ENCODE results near the gene GTF3C4.

Gene GTF3C4, protein sequence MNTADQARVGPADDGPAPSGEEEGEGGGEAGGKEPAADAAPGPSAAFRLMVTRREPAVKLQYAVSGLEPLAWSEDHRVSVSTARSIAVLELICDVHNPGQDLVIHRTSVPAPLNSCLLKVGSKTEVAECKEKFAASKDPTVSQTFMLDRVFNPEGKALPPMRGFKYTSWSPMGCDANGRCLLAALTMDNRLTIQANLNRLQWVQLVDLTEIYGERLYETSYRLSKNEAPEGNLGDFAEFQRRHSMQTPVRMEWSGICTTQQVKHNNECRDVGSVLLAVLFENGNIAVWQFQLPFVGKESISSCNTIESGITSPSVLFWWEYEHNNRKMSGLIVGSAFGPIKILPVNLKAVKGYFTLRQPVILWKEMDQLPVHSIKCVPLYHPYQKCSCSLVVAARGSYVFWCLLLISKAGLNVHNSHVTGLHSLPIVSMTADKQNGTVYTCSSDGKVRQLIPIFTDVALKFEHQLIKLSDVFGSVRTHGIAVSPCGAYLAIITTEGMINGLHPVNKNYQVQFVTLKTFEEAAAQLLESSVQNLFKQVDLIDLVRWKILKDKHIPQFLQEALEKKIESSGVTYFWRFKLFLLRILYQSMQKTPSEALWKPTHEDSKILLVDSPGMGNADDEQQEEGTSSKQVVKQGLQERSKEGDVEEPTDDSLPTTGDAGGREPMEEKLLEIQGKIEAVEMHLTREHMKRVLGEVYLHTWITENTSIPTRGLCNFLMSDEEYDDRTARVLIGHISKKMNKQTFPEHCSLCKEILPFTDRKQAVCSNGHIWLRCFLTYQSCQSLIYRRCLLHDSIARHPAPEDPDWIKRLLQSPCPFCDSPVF

DNA sequence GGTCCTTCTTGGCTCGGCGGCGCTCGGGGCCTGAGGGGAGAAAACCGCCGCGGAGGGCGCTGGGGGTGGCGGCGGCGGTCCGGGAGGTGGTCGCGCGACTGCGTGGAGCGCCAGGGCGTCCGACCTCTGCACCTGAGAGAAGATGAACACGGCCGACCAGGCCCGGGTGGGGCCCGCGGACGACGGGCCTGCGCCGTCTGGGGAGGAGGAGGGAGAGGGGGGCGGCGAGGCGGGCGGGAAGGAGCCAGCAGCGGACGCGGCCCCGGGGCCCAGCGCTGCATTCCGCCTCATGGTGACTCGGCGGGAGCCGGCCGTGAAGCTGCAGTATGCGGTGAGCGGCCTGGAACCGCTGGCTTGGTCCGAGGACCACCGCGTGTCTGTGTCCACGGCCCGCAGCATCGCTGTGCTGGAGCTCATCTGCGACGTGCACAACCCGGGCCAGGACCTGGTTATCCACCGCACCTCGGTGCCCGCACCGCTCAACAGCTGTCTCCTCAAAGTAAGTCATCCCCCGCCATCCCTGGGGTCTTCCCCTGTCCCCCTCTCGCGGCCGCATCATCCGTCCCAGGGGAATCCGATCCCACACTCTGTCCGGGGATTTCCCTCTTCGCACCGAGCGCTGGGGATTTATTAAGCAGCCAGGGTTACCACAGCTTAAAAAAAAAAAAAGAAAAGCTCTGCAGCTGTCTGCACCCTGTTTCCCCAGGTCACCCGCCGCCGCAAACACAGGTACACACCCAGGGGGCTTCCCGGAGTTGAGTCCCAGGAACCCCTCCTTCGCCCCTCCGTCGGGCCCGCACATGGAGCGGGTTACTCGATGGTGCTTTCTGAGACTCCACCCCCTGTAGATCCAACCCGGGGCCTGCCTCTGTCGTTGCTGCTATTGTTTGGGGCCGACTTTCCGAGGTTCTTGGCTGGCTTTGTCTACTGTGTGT, at the start of gene GTF3C4:
Gene GTF3C4 (plus strand): TSS at position 8 of the 935 bp plus-strand sequence. CDS start 135 bp downstream, at position 143.
- Histone ChIP-seq H3K36me3 (ENCODE audit: control insufficient read depth in 1 of 2, insufficient read depth in 2 of 2, low read length in 2 of 2) (peaks cover 0 to 4% of the 10 kb centered on the region in 2 donors), H3K27me3 (ENCODE audit: low read depth, low read length) (no peaks in the 10 kb centered on the region), H3K27ac (ENCODE audit: low read length) (peak within 1 kb of the TSS; percentile 96), H3K4me3 (ENCODE audit: low read depth in 1 of 2, low read length in 2 of 2) (peak within 1 kb of the TSS; percentile 88 to 97), H3K9me3 (ENCODE audit: control insufficient read depth in 1 of 2, low read length in 2 of 2) (no peaks in the 10 kb centered on the region), H3K4me1 (ENCODE audit: control insufficient read depth in 1 of 2, insufficient read depth in 2 of 2, low read length in 2 of 2) (peaks cover 14 to 29% of the 10 kb centered on the region in 2 donors)

DNA sequence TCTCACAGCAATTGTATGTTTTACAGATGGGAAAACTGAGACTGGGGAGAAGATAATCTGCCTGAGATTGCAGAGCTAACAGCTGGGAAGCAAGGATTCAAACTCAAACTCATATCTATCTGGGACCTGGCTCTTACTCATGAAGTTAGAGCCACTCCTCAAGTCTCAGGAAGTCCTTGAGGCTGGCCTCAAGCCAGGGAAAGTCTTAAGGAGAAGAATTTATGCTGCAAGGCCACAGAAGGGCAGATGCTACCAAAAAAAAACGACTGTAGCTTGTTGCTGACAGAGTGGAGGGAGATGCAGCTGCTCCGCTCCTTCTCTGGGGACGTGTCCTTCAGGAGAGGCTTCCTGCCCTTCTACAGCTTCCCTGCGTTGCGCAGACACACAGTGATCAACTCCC, 48.1 kb upstream of the GTF3C4 start:
- Histone ChIP-seq H3K27ac (ENCODE audit: low read length) (no peak overlapping the region), H3K9me3 (ENCODE audit: control insufficient read depth in 1 of 2, low read length in 2 of 2) (no peaks in the 10 kb centered on the region), H3K4me3 (ENCODE audit: low read depth in 1 of 2, low read length in 2 of 2) (no peak overlapping the region), H3K36me3 (ENCODE audit: control insufficient read depth in 1 of 2, insufficient read depth in 2 of 2, low read length in 2 of 2) (peaks cover 26 to 38% of the 10 kb centered on the region in 2 donors), H3K4me1 (ENCODE audit: control insufficient read depth in 1 of 2, insufficient read depth in 2 of 2, low read length in 2 of 2) (no peaks in the 10 kb centered on the region), H3K27me3 (ENCODE audit: low read depth, low read length) (no peaks in the 10 kb centered on the region)

DNA sequence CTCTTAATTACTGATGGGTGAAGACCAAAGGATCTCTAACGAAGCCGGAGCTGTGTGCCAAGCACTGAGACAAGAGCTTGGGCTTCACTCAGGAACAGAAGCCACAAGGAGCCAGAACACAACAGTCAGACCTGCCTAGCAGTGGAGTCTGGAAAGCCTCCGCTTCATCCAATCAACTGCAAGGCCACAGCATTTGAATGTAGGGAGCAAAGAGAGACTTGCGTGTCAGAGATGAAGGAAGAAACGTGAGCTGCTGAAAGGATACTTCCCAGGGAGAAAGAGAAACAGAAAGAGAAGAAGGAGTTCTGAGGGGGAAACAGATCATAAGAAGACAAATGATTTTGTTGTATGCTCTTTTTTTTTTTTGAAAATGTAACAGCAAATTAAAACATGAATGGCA, 44.0 kb upstream of the GTF3C4 start:
- Histone ChIP-seq H3K36me3 (ENCODE audit: control insufficient read depth in 1 of 2, insufficient read depth in 2 of 2, low read length in 2 of 2) (peaks cover 31 to 59% of the 10 kb centered on the region in 2 donors), H3K27me3 (ENCODE audit: low read depth, low read length) (no peaks in the 10 kb centered on the region), H3K9me3 (ENCODE audit: control insufficient read depth in 1 of 2, low read length in 2 of 2) (no peaks in the 10 kb centered on the region), H3K4me1 (ENCODE audit: control insufficient read depth in 1 of 2, insufficient read depth in 2 of 2, low read length in 2 of 2) (no peaks in the 10 kb centered on the region), H3K27ac (ENCODE audit: low read length) (no peak overlapping the region), H3K4me3 (ENCODE audit: low read depth in 1 of 2, low read length in 2 of 2) (no peak overlapping the region)

DNA sequence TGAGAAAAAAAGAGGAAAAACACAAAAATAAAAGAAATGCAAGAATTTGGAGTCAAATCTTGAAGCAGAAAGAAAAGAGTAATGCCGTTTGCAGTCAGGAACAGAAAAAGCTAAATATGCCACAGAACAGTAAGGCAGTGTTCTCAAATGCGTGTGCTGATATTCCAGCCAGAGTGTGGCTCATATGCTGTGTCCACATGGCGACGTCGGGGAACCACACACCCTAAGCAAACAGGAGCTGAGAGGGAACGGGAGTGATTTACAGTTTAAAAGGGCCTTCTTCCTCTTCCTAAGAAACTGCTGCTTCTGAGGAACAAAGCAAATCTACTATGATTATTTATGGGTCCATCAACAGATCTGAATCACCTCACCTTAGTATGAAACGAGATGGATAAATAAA, 43.2 kb upstream of the GTF3C4 start:
- no peaks in the 10 kb centered on the region for H3K9me3 ChIP-seq (ENCODE audit: control insufficient read depth in 1 of 2, low read length in 2 of 2)
- no peak overlapping the region for H3K27ac ChIP-seq (ENCODE audit: low read length)
- no peak overlapping the region for H3K4me3 ChIP-seq (ENCODE audit: low read depth in 1 of 2, low read length in 2 of 2)
- no peaks in the 10 kb centered on the region for H3K27me3 ChIP-seq (ENCODE audit: low read depth, low read length)
- H3K36me3 ChIP-seq (ENCODE audit: control insufficient read depth in 1 of 2, insufficient read depth in 2 of 2, low read length in 2 of 2): peaks cover 27 to 65% of the 10 kb centered on the region in 2 donors
- H3K4me1 ChIP-seq (ENCODE audit: control insufficient read depth in 1 of 2, insufficient read depth in 2 of 2, low read length in 2 of 2): no peaks in the 10 kb centered on the region

DNA sequence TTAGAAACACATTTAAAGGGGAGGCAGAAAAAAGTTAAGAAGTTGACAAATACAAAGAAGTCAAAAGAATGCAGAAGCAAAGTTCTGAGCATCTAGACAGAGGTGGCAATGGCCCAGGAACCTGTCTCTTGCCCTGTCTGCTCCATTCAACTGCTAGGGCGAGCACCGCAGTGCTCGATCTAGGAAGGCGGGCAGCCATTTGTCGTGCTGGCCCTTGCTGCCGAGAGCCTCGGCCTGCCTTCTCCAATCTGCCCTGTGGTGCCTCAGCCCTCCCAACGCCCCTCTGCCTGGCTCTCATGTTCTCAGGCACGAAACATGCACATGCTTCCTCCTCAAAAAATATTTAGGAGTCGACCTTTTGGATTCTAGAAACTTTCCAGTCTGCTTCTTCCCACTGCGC, 42.7 kb upstream of the GTF3C4 start:
- H3K27me3 ChIP-seq (ENCODE audit: low read depth, low read length): no peaks in the 10 kb centered on the region
- no peaks in the 10 kb centered on the region for H3K9me3 ChIP-seq (ENCODE audit: control insufficient read depth in 1 of 2, low read length in 2 of 2)
- H3K27ac ChIP-seq (ENCODE audit: low read length): no peak overlapping the region
- H3K4me1 ChIP-seq (ENCODE audit: control insufficient read depth in 1 of 2, insufficient read depth in 2 of 2, low read length in 2 of 2): no peaks in the 10 kb centered on the region
- H3K36me3 ChIP-seq (ENCODE audit: control insufficient read depth in 1 of 2, insufficient read depth in 2 of 2, low read length in 2 of 2): peaks cover 22 to 65% of the 10 kb centered on the region in 2 donors
- H3K4me3 ChIP-seq (ENCODE audit: low read depth in 1 of 2, low read length in 2 of 2): no peak overlapping the region

DNA sequence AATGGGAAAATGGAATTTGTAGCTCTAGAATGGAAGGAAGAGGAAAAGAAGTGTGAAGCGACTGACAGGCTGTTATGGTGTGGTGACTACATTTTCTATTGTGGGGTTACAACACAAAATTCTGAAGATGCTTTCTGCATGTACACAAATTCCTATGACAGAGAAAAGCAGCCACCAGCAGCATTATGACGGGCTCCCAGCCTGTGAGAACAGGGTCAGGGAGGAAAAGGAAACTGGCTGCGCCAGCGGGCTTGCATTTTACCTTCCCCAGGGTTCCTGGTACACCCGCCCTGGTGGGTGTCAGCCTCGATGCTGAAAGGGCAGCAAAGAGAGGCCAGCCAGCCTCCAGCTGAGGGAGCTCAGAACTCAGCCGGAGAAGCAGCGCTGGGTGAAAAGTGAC, 41.5 kb upstream of the GTF3C4 start:
- no peaks in the 10 kb centered on the region for H3K9me3 ChIP-seq (ENCODE audit: control insufficient read depth in 1 of 2, low read length in 2 of 2)
- no peaks in the 10 kb centered on the region for H3K4me1 ChIP-seq (ENCODE audit: control insufficient read depth in 1 of 2, insufficient read depth in 2 of 2, low read length in 2 of 2)
- H3K27me3 ChIP-seq (ENCODE audit: low read depth, low read length): no peaks in the 10 kb centered on the region
- H3K4me3 ChIP-seq (ENCODE audit: low read depth in 1 of 2, low read length in 2 of 2): no peak overlapping the region
- H3K27ac ChIP-seq (ENCODE audit: low read length): no peak overlapping the region
- H3K36me3 ChIP-seq (ENCODE audit: control insufficient read depth in 1 of 2, insufficient read depth in 2 of 2, low read length in 2 of 2): peaks cover 20 to 69% of the 10 kb centered on the region in 2 donors

DNA sequence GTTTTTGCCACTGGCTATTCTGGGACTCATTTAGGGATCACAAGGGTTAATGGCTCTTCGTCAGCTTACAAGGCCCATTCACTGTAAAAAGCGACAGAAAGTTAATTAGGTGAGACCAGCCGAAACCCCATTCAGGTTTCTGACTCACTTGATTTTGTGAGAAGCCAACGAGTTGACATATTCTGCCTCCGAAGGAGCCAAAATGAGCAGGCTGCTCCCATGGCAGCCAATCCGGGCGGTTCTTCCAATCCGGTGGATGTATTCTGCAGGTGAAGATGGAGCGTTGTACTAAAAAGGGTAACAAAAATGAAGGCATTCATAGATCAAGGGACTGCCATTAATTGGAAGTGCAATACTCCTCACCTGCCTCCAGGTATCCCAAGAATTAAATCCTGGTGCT, 40.1 kb upstream of the GTF3C4 start:
- Histone ChIP-seq H3K27ac (ENCODE audit: low read length) (no peak overlapping the region), H3K36me3 (ENCODE audit: control insufficient read depth in 1 of 2, insufficient read depth in 2 of 2, low read length in 2 of 2) (peaks cover 20 to 60% of the 10 kb centered on the region in 2 donors)

DNA sequence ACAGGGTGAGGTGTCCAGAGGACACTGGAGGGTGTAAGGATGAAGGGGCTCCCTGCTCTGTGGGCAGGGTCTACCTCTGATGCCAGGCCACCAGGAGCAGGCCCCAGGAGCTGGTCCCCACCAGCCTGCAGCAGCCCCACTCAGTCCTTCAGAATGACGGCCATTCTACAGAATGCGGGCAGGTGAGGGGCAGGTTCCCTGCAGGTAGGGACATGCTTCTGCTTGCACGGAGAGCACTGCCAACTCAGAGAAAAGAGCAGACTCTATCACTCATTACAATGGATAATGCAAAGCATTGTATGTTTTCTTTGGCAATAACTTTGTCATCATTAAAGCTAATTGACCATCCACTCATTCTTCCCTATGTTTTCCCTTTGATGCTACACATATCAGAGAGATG, 39.5 kb upstream of the GTF3C4 start:
- no peak overlapping the region for H3K27ac ChIP-seq (ENCODE audit: low read length)
- H3K9me3 ChIP-seq (ENCODE audit: control insufficient read depth in 1 of 2, low read length in 2 of 2): no peaks in the 10 kb centered on the region
- H3K4me3 ChIP-seq (ENCODE audit: low read depth in 1 of 2, low read length in 2 of 2): no peak overlapping the region
- H3K36me3 ChIP-seq (ENCODE audit: control insufficient read depth in 1 of 2, insufficient read depth in 2 of 2, low read length in 2 of 2): peaks cover 20 to 53% of the 10 kb centered on the region in 2 donors
- no peaks in the 10 kb centered on the region for H3K4me1 ChIP-seq (ENCODE audit: control insufficient read depth in 1 of 2, insufficient read depth in 2 of 2, low read length in 2 of 2)
- H3K27me3 ChIP-seq (ENCODE audit: low read depth, low read length): no peaks in the 10 kb centered on the region

More for the DNA sequence above, 40.1 kb upstream of the GTF3C4 start:
- Histone ChIP-seq H3K9me3 (ENCODE audit: control insufficient read depth in 1 of 2, low read length in 2 of 2) (no peaks in the 10 kb centered on the region), H3K4me3 (ENCODE audit: low read depth in 1 of 2, low read length in 2 of 2) (no peak overlapping the region), H3K27me3 (ENCODE audit: low read depth, low read length) (no peaks in the 10 kb centered on the region), H3K4me1 (ENCODE audit: control insufficient read depth in 1 of 2, insufficient read depth in 2 of 2, low read length in 2 of 2) (no peaks in the 10 kb centered on the region)

DNA sequence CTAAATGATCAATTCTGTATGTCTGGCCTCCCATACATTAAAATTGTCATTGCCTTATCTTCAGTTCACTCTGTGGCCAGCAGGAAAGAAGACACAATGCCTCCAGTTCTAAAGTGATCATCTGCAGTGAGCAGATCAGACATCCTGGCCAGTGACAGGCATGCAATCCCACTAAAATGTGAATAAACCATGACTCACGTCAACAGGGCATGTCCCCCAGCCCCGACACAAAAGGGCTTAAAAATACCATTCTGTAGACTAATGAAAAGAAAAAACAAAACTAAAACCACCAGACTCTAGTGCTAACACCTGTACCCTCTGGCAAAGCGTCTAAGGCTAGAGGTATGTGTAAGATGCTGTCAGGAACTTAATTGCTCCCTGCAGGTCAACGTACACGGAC, 39.0 kb upstream of the GTF3C4 start:
- H3K9me3 ChIP-seq (ENCODE audit: control insufficient read depth in 1 of 2, low read length in 2 of 2): no peaks in the 10 kb centered on the region
- no peaks in the 10 kb centered on the region for H3K4me1 ChIP-seq (ENCODE audit: control insufficient read depth in 1 of 2, insufficient read depth in 2 of 2, low read length in 2 of 2)
- H3K36me3 ChIP-seq (ENCODE audit: control insufficient read depth in 1 of 2, insufficient read depth in 2 of 2, low read length in 2 of 2): peaks cover 20 to 51% of the 10 kb centered on the region in 2 donors
- no peaks in the 10 kb centered on the region for H3K27me3 ChIP-seq (ENCODE audit: low read depth, low read length)
- no peak overlapping the region for H3K4me3 ChIP-seq (ENCODE audit: low read depth in 1 of 2, low read length in 2 of 2)
- H3K27ac ChIP-seq (ENCODE audit: low read length): no peak overlapping the region

DNA sequence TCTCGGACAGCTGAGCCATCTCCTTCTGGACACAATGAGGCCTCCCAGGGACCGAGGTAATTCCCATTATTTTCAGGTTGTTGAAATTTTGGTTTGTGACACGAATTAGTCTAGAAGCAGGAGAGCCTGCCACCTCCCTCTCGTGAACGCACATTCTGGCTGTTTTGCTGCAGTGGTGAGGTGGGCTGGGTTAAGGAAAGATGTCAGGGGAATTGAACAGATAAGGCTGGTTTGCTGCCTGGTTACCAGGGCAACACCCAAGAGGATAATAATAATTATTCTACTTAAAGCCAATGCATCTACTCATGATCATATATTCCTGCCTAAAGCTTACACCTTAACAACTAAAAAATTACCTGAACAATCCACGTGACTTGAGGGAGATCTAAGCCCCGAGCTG, 38.6 kb upstream of the GTF3C4 start:
- Histone ChIP-seq H3K4me1 (ENCODE audit: control insufficient read depth in 1 of 2, insufficient read depth in 2 of 2, low read length in 2 of 2) (no peaks in the 10 kb centered on the region), H3K27ac (ENCODE audit: low read length) (no peak overlapping the region), H3K4me3 (ENCODE audit: low read depth in 1 of 2, low read length in 2 of 2) (no peak overlapping the region), H3K27me3 (ENCODE audit: low read depth, low read length) (no peaks in the 10 kb centered on the region), H3K9me3 (ENCODE audit: control insufficient read depth in 1 of 2, low read length in 2 of 2) (no peaks in the 10 kb centered on the region), H3K36me3 (ENCODE audit: control insufficient read depth in 1 of 2, insufficient read depth in 2 of 2, low read length in 2 of 2) (peaks cover 20 to 54% of the 10 kb centered on the region in 2 donors)
